T1000 (cell line): ENCODE results near the gene AMT.
"Not testable (repeated sequence)": the region's sequence is repeated elsewhere in the genome, so short reads cannot be mapped to it uniquely, and the experiment has no call there.

Experiments
- DNase-seq: peaks from one replicate; lab custom pipeline; 2025; ENCODE audit warnings: mixed read lengths; lab: John Stamatoyannopoulos, UW

AMT gene

DNA sequence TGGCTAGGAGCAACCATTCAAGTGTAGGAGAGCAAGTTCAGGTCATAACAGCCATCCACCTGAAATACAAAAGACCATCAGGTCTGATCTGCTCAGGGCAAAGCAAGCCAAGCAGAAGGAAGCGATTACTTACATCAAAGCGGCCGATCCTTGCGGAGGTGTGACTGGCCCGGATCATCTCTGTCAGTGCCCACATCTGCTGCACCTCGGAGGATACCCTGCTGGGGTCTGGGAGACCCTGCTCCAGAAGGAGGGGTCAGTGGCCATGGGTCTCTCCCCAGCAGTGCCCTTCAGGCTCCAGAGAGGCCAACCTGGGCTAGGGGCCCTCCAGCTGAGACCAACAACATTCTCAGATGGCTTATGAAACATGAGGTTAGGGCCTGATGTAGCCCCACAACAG is 2.5 kb upstream of the AMT start:
- no peak for DNase-seq

DNA sequence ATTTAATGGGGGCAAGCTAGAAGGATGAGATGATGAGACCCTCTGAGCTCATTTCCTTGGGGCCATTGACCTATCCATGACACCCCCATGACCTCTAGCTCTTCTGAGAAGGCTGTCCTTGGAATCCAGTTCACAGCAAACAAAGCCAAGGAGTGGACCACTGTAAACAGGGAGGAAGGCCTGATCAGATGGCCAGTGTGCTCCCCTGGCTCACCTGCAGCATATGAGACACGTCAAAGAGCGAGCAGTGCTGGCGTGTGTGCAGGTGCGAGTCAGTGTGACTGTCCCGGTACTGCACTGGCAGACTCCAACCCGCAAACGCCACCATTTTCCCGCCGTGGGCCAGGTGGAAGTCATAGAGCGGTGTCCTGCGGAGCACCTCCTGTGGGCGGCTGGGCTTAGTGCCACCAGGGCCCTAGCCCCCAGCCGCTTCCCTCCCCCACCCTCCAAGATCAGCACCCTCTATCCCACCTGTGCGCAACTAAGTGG is 339 bp downstream of the AMT start:
- no peak for DNase-seq

DNA sequence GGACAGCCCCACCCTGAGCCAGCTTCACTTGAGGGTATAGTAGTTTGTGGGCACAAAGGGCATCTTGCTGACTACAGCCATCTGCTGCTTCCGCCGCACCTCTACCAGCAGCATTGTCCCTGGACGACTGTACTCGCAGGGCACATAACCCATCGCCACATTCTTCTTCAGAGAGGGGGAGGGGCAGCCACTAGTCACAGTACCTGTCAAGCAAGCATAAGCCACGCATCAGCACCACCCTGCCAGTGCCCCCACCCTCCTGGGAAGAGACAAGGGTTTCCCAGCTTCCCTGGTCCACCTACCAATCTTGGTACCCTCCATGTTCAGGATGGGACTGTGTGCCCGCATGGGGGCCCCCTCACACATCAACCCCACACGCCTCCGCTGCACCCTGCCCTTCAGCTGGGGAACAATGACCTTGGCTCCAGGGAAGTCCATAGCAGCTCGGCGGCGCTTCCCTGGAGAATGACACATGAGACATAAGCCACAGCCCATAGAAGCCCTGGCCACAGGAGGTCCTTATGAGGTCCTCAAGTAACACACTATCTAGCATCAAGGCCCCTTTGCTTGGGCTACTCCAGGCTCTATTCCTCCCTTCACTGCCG is 4.7 kb downstream of the AMT start:
- DNase-seq = no peak

DNA sequence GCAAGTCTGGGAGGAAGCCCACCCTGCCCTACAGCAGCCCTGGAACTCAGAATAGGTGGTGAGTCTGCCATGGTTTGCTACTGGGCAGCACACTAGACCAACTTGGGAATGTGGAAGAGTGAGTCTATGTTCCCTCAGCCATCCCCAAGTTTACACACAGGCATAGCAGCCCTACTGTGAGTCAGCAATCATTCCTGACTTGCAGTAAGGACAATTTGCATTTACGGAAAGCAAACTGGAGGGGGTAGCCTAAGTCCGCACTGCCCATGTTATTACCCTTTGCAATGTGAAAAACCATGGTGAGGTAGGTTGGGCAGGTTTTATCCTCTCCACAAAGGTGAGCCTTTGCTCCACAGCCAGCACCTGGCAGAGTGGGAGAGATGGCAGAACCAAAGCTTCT is 5.4 kb downstream of the AMT start:
- DNase-seq = no peak

DNA sequence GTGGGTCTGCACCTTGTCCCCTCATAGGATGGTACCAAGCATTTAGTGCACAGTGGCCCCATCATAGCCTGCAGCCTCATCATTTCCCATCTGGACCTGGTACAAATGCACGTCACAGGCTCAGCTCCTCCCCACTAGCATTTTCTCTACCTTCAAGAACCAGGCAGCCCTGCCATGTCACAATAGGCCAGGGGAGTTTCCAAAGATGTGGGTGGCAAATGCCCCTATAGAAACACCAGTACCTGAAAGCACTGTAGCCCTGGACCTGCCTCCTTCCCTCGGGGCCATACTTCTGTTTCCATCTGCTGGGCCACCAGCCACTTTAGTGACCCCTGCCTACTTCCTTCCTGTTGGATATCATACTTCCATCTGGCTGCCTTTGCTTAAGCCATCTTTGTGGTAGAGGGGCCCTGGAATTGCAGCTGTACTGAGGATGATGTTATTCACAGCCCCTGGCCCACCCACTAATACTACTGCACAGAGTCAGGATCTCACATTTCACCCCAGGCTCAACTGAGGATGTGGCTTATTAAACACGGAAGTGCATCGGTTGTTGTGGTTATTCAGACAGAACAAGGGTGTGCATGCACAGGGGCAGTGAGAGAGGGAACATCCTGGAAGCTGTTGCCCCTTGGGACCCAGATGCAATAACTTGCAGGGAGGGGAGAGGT is 6.2 kb downstream of the AMT start:
- no peak for DNase-seq

GRCh38 chr3:49414753-49415152 is 7.5 kb downstream of the AMT start:
- DNase-seq = no peak

DNA sequence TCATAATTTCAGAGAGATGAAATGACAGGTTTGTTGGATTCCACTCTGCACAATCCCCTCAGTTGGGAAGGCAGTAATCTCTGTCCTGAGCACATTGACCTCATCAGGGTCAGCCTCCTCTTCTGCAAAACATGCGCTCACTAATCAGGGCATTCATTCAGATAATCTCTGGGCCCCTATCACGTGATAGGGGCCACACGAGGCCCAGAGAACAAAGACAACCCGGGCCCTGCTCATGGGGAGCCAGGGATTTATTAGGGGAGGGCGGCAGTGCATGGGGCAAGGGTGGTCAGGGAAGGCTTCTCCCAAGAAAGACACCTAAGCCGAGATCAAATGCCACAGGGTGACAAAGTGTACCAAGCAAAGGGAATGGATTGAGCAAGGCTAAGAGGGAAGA is 8.9 kb downstream of the AMT start:
- DNase-seq = no peak

DNA sequence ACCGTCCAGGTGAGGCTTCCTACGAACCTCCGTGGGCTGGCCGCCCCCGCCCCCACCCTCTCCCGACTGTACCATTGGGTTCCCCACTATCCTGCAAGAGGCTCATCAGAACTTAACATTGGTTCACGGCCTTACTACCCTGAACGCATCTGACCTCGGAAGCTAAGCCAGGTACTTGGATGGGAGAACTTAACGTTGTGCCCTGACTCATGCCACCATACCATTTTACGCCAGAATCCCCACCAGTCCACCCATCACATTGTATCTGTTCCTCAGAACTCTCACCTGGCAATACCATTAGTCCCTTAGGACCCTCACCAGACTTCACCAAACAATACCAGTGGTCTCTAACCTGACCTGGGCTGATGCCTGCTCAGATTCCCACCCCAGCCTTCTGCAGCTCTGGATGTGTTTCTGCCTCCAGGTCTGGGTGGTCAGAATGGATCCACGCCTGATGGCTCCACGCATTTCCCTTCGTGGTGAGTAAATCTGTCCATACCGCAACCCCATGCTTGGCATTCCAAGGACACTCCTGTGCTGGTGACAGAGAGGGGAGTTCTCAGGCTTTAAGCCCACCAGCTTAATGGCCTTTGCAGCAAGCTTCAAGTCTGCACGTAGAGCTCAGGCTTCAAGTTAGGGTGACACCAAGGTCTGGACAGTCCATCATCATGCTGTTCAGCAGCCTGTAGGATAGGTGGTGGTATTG is 9.5 kb downstream of the AMT start:
- no peak for DNase-seq

DNA sequence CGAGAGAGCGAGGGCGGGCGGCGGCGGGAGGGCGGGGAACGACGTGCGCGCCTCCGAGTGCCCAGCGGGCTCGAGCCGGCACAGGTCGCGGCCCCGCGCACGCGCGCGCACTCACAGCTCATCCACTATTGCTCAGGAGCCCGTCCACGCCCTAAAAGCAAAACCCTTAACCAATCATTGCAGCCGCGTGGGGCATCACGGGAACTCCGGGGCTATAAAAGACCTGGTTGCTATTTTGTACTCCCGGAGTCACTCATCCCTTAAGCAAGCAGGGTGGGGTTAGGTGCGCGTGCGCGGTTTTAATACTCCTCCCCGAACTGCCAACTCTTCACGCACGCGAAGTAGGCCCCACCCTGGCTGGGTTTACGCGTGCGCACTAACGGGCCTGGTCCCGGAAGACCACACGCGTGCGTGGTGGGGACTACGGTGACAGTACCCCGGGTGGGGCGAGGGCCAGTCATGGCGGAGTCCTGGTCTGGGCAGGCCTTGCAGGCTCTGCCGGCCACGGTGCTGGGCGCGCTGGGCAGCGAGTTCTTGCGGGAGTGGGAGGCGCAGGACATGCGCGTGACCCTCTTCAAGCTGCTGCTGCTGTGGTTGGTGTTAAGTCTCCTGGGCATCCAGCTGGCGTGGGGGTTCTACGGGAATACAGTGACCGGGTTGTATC is 10.2 kb downstream of the AMT start, which contains the start of the genes RHOA and TCTA:
RHOA (minus strand) TSS at position 9 of the 664 bp plus-strand sequence. CDS start 36,387 bp downstream, outside the sequence.
TCTA (plus strand) TSS at position 456 of the 664 bp plus-strand sequence; CDS start at position 460, 4 bp downstream.
- peak; percentile 99 for DNase-seq

- no peak for DNase-seq
These were observed 10.7 kb downstream of the AMT start for GRCh38 chr3:49411535-49411967.

GRCh38 chr3:49410846-49411534 is 11.3 kb downstream of the AMT start:
- DNase-seq = no peak

DNA sequence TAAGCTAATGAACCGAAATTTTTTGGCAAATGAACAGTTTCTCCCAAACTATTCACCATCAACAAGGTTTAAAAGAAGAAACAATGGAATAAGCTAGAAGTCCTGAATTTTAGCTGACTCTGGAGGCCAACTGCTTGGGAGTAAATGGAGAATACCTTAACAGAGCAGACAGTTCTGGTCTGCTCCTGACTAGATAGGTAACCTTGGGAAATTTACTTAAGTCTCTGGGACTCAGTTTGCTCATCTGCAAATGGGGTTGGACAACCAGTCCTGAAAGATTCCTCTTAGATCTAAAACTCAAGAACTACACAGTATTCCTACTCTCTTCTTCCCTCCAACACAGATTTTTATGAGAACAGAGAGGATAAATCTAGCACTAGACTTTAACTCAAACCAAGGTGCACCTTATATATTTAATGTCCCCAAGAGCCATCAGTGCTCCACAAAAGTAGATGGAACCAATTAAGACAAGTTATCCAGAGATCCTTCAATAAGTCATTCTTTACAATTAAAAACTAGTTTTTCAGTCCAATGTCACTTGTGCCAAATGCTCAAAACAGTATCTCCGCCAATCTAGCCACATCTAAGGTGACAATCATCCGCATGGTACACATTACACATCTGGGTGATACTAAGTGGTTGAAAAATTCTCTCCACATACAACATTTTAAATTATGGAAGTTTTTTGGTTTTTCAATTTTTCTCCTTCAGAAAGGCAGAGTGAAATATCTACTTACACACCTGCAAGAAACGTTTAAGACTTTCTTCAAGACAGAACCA is 12.0 kb downstream of the AMT start:
- DNase-seq = no peak

DNA sequence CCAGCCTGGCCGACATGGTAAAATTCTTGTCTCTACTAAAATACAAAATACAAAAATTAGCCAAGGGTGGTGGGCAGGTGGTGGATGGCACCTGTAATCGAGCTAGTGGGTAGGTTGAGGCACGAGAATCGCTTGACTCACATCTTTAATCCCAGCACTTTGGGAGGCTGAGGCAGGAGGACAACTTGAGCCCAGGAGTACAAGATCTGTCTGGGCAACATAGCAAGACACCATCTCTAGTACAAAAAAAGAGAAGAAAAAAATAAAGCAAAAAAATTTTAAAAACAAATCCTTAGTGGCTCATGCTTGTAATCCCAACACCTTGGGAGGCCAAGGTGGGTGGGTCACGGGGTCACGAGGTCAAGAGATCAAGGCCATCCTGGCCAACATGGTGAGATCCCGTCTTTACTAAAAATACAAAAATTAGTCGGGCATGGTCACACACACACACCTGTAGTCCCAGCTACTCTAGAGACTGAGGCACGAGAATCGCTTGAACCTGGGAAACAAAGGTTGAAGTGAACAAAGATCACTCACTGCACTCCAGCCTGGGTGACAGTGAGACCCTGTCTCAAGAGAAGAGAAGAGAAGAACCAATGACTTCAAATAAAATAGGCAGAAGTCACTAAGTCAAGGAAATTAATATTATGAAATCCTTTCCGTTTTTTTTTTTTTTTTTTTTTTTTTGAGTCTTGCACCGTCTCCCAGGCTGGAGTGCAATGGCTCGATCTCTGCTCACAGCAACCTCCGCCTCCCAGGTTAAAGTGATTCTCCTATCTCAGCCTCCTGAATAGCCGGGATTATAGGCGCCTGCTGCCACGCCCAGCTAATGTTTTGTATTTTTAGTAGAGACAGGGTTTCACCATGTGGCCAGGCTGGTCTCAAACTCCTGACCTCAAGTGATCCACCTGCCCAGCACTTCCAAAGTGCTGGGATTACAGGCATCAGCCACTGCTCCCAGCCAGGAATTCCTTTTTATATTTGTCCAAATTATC is 15.4 kb downstream of the AMT start:
- no peak for DNase-seq

DNA sequence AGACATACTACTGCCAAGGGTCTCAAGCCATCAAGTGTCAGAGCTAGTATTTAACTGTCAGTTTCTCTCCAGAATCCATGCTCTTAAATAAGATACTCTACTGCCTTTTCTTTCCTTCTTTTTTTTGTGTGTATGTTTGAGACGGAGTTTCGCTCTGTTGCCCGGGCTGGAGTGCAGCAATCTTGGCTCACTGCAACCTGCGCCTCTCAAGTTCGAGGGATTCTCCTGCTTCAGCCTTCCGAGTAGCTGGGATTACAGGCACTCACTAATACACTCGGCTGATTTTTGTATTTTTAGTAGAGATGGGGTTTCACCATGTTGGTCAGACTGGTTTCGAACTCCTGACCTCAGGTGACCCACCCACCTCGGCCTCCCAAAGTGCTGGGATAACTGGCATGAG is 16.7 kb downstream of the AMT start:
- DNase-seq = not testable (repeated sequence)

DNA sequence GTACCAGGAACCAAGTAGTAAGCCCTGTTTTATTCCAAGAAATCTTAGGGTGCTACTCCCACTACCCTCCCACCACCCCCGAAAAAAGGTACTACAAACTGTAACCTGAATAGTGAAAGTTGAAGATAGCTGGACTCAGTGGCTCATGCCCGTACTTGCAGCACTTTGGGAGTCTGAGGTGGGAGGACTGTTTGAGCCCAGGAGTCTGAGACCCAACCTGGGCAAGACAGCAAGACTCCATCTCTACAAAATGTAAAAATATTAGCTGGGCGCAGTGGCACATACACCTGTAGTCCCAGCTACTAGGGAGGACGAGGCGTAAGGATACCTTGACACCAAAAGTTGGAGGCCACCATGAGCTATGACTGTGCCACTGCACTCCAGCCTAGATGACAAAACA is 18.4 kb downstream of the AMT start:
- DNase-seq = no peak

- DNase-seq = no peak
These were observed 20.5 kb downstream of the AMT start for GRCh38 chr3:49401766-49402165.

- no peak for DNase-seq
These were observed 22.8 kb downstream of the AMT start for GRCh38 chr3:49399461-49399860.

DNA sequence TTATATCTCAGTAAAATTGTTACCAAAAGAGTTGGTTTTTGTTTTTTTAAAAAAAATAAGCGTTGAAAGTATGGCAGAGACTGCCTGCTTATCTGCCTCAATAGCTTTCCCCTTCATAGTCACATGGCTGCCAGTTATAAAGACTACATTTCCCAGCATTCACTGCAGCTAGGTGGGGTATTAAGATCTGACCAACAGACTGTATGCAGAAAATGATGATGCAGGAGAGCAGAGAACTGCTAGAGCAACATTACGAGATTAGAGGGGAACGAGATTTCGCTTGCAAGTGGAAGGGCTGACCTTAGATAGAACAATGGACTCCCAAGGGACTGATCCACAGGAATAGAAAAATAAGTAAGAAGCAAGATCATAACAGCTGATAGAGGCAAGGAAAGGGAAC is 24.8 kb downstream of the AMT start:
- DNase-seq = no peak

DNA sequence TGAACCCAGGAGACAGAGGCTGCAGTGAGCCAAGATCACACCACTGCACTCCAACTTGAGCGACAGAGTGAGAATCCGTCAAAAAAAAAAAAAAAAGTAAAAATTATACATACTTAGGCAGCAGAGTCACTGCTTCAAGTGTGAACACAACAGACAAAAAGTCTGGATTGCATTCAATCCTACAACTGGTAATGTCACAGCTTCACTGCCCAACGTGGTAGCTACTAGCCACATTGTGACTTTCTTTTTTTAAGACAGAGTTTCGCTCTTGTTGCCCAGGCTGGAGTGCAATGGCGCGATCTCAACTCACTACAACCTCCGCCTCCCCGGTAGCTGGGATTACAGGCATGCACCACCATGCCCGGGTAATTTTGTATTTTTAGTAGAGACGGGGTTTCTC is 31.0 kb downstream of the AMT start:
- not testable (repeated sequence) for DNase-seq

DNA sequence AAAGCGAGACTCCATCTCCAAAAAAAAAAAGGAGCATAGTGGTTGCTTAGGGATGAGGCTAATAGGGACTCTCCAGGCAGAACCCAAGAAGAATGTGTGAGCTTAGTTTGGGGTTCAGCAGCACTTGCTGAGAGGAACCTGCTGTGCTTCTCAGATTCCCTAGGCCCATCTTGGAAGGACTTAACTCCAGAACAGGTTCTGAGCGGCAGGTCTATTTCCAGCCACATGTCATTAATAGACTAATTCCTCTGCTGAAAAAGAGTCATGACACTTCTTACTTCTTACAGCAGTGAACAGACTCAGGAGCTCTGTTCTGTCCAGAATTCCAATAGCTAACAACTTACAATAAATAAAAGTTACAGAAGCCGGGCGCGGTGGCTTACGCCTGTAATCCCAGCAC is 33.0 kb downstream of the AMT start:
- DNase-seq = no peak
